K562 (cell line): ENCODE data around the gene MRPL52. TPM values are rescaled to one million over a fixed set of nuclear protein-coding genes. Genes with fewer than 3 reads are reported as not detected.

Source experiments
- ATAC-seq: fragments of 200-7000 bp; cut with Tn5 transposase; 3 replicates; pipeline ENCODE4 v1.9.1; 2020; ENCODE audit warnings: moderate library complexity
- BruUV-seq: library from RNA; stranded (reverse); fragments of 400-500 nt; replicated peaks from 2 replicates; lab custom pipeline; 2021; lab: Mats Ljungman, UMichigan
- CTCF ChIA-PET: fragments of 300-600 bp; formaldehyde crosslinking; extraction: SDS; loops from one replicate; lab custom pipeline; 2021; ENCODE audit warnings: low intra/inter-chr PET ratio; lab: Yijun Ruan, JAX
- POLR2A ChIA-PET: fragments of 300-600, 350-650 bp; sonication (Branson Sonifier 250); formaldehyde crosslinking; extraction: SDS; loops from one replicate; lab custom pipeline; 2021; ENCODE audit warnings: antibody characterized with exemption, inconsistent platforms; lab: Yijun Ruan, JAX
- DNase-seq, 4 experiments: peaks; one replicate each; pipeline versions ENCODE4 v3.0.0 to v3.0.0-alpha.2; 2011 to 2018; ENCODE audit warnings: low spot score in 3 of 4, mixed read lengths in 3 of 4; ENCODE audit errors: extremely low read depth in 1 of 4
- FAIRE-seq: peaks from 2 replicates; lab custom pipeline; 2011; peaks lifted over from hg19 to GRCh38; lab: Jason Lieb, UNC
- H2AFZ ChIP-seq: 2 replicates; pipeline ENCODE4 v1.6.0; 2011; ENCODE audit warnings: low read depth, low read length, control low read depth, inconsistent platforms
- H3K27ac ChIP-seq: fragments of 200-600 bp; 3 replicates; pipeline ENCODE4 v1.8.0; 2011; ENCODE audit warnings: low read depth, mild to moderate bottlenecking, control low read depth, inconsistent platforms, low read length, moderate library complexity, mixed read lengths; ENCODE audit errors: extremely low read depth
- H3K27me3 ChIP-seq, 2 experiments: fragments of 300-600 bp in 1 of 2; 2 replicates in 1 of 2; 3 replicates in 1 of 2; pipeline versions ENCODE4 v1.6.0 to v1.8.0; 2011; ENCODE audit warnings: inconsistent platforms in 2 of 2, low read length in 2 of 2, mild to moderate bottlenecking in 1 of 2, mixed read lengths in 1 of 2, moderate library complexity in 1 of 2; ENCODE audit not compliant: control insufficient read depth in 2 of 2, insufficient read depth in 2 of 2
- H3K36me3 ChIP-seq: fragments of 300-600 bp; 3 replicates; pipeline ENCODE4 v1.8.0; 2011; ENCODE audit warnings: mild to moderate bottlenecking, low read length, inconsistent platforms; ENCODE audit not compliant: control insufficient read depth, insufficient read depth
- H3K4me1 ChIP-seq, 2 experiments: fragments of 200-600 bp in 1 of 2; replicated peaks in 1 of 2; 2 replicates in 1 of 2; 3 replicates in 1 of 2; pipeline versions ENCODE4 v1.5.1 to v1.8.0; 2011; ENCODE audit warnings: inconsistent platforms in 2 of 2, low read length in 2 of 2, mild to moderate bottlenecking in 1 of 2, mixed read lengths in 1 of 2, moderate library complexity in 1 of 2; ENCODE audit not compliant: control insufficient read depth in 2 of 2, insufficient read depth in 2 of 2
- H3K4me2 ChIP-seq: 2 replicates; pipeline ENCODE4 v1.6.1; 2011; ENCODE audit warnings: low read length, control low read depth, inconsistent platforms, mixed read lengths; ENCODE audit not compliant: insufficient read depth
- H3K4me3 ChIP-seq: fragments of 200-600 bp; sonication (generic), shearing (Covaris generic); 2 replicates; pipeline ENCODE4 v1.5.1; 2016; ENCODE audit warnings: control low read depth, inconsistent platforms
- H3K79me2 ChIP-seq: fragments of 200-600 bp; 3 replicates; pipeline ENCODE4 v1.8.0; 2011; ENCODE audit warnings: low read length, inconsistent platforms; ENCODE audit not compliant: control insufficient read depth, insufficient read depth
- H3K9ac ChIP-seq, 2 experiments: 2 replicates each; pipeline versions ENCODE4 v1.6.0 to v1.6.1; 2011; ENCODE audit warnings: low read depth in 2 of 2, low read length in 2 of 2, control low read depth in 1 of 2, inconsistent platforms in 1 of 2, mild to moderate bottlenecking in 1 of 2, mixed read lengths in 1 of 2; ENCODE audit not compliant: insufficient read depth in 1 of 2
- H3K9me1 ChIP-seq: one replicate; pipeline ENCODE4 v1.6.0; 2011; ENCODE audit warnings: inconsistent platforms, mild to moderate bottlenecking, low read length, moderate library complexity; ENCODE audit not compliant: control insufficient read depth, insufficient read depth
- H3K9me3 ChIP-seq: replicated peaks from 2 replicates; pipeline ENCODE4 v1.5.1; 2011; ENCODE audit warnings: low read depth, low read length, inconsistent platforms; ENCODE audit not compliant: control insufficient read depth, insufficient read depth
- H4K20me1 ChIP-seq: replicated peaks from 2 replicates; pipeline ENCODE4 v1.6.1; 2011; ENCODE audit warnings: low read length, inconsistent platforms, mixed read lengths; ENCODE audit not compliant: control insufficient read depth, insufficient read depth
- ARID2 ChIP-seq: fragments of 450-650 bp; IDR thresholded peaks from 2 replicates; pipeline ENCODE4 v1.6.1; 2017; ENCODE audit warnings: antibody characterized with exemption, mild to moderate bottlenecking
- POLR2G ChIP-seq: fragments of 200-400 bp; formaldehyde crosslinking; IDR thresholded peaks from 2 replicates; pipeline ENCODE4 v1.6.1; 2017; ENCODE audit warnings: low read depth, mild to moderate bottlenecking, antibody characterized with exemption, low read length, moderate library complexity
- RBFOX2 ChIP-seq: fragments of 200-400 bp; formaldehyde crosslinking; IDR thresholded peaks from 2 replicates; pipeline ENCODE4 v1.6.1; 2017; ENCODE audit warnings: low read depth, mild to moderate bottlenecking, low read length, moderate library complexity
- RBM22 ChIP-seq: fragments of 200-400 bp; formaldehyde crosslinking; IDR thresholded peaks from 2 replicates; pipeline ENCODE4 v1.6.1; 2018; ENCODE audit warnings: low read length, low read depth; ENCODE audit not compliant: poor library complexity, severe bottlenecking
- RFX1 ChIP-seq: fragments of 450-650 bp; IDR thresholded peaks from 2 replicates; pipeline ENCODE4 v1.6.1; 2016; ENCODE audit warnings: mild to moderate bottlenecking, moderate library complexity
- WGBS: fragments of 100-300 bp; shearing (Covaris generic); methylation state at CpG from one replicate; pipeline ENCODE4 v1.1.6; 2016; ENCODE audit warnings: low coverage, mixed read lengths; ENCODE audit not compliant: insufficient coverage; ENCODE audit errors: missing lambda C conversion rate; 5-methylcytosine and 5-hydroxymethylcytosine counted together
- in situ Hi-C: fragments of 300-500 bp; cut with MboI; formaldehyde crosslinking; loops from 4 replicates; pipeline ENCODE4 v1.15.0; 2018; ENCODE audit warnings: inconsistent platforms, mixed read lengths
- intact Hi-C: fragments of 100-400 bp; cut with micrococcal nuclease; formaldehyde crosslinking; loops from 2 replicates; pipeline ENCODE4 v1.14.2; 2022
- polyA plus RNA-seq, 8 experiments: library from polyadenylated mRNA; depleted of rRNA in 4 of 8; stranded (reverse) in 5 of 8; unstranded in 3 of 8; fragments of >200 nt; fragmentation: Nextera tagmentation in 2 of 8; fragmentation: Illumina TruSeq in 1 of 8; extraction: Ambion mirVana in 2 of 8; extraction: Trizol in 1 of 8; gene quantifications; 2 replicates each; pipeline versions ENCODE4 v1.2.1 to v1.2.3, GENCODE V29; 2011 to 2014; ENCODE audit warnings: inconsistent platforms in 1 of 8, missing spikeins in 1 of 8
- total RNA-seq, 7 experiments: library from RNA; depleted of rRNA in 6 of 7; stranded (reverse); fragments of >200 nt in 6 of 7; fragmentation: Illumina TruSeq in 2 of 7; extraction: Trizol in 2 of 7; gene quantifications; 2 replicates each; pipeline versions ENCODE4 v1.2.1 to v1.2.3, GENCODE V29; 2011 to 2021; ENCODE audit warnings: low replicate concordance in 1 of 7
- TF ChIP-seq, protein P1 (sequence below): sonication (generic); formaldehyde crosslinking; IDR thresholded peaks from 2 replicates; pipeline ENCODE4 v1.8.1; 2023; ENCODE audit warnings: mild to moderate bottlenecking, missing genetic modification reagents
- TF ChIP-seq, protein P2 (sequence below): sonication (generic); formaldehyde crosslinking; IDR thresholded peaks from 2 replicates; pipeline ENCODE4 v1.8.1; 2023; ENCODE audit warnings: mild to moderate bottlenecking, missing genetic modification reagents

The MRPL52 gene
- total and polyA plus RNA-seq, 9 of the 15 experiments (the other 6 are each of a cell fraction or from before 2014, with no cell fraction given) = 56.5 to 213 (median 168) TPM

DNA sequence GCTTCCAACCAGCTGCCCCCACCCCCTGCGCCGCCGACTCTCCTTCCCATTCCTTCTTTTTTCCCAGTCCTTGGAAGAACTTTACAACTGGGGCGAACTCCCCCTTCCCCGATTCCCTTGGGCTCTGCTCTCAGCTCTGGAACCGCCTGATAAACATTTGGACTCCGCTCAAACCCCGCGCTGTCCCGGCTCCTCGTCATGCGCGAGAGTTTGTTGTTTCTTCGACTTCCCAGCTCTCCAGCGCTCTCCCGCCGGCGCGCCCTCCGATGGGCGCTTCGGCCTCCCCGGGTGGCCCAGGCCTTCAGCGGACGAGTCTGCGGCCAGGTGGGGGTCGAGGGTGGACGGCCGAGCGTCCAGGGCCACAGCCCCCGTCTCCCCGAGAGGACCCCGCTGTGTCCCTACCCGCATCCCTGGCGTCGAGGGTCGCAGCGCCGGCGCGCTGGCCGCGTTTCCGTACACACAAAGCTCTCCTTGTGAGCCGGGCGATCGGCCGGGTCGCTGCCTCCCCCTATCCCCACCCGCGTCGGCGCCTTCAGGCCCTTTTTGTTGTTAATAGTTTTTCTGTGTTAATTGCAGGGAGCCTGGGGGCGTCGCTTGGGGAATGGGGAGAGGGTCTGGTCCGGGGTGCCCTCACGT is 7.5 kb downstream of the MRPL52 start:
- no peak overlapping the region for H3K27ac ChIP-seq
- H4K20me1 ChIP-seq = no peaks in the 10 kb centered on the region
- H3K27me3 ChIP-seq = no peaks in the 10 kb centered on the region
- intact Hi-C loops = no loop called here
- H2AFZ ChIP-seq = no peak overlapping the region
- no peaks in the 10 kb centered on the region for H3K9me3 ChIP-seq
- in situ Hi-C loops = no loop called here
- no peak for FAIRE-seq
- WGBS = 87% methylated on average over 23 of the region's 57 CpGs
- POLR2A ChIA-PET = interaction anchor here (1.1 to 1.3 kb wide), 2 partner anchors 13 to 14 kb away, joined by 4 to 9 read pairs; no protein-coding TSS in a partner anchor
- peaks cover 0 to 12% of the 10 kb centered on the region in 2 experiments; a peak in 1 of 5 replicates for H3K4me1 ChIP-seq
- peak in 1 of 4 experiments; percentile 17 for DNase-seq
- no peak overlapping the region for H3K9ac ChIP-seq
- H3K36me3 ChIP-seq = peaks cover 32% of the 10 kb centered on the region; the same call in 2 of the 3 replicates
- H3K4me2 ChIP-seq = no peak overlapping the region
- TF ChIP-seq POLR2G (peak; percentile 69), RBFOX2 (peak; percentile 34; the same call in 1 of the 2 replicates), RBM22 (peak; percentile 32), RFX1 (no peak), ARID2 (no peak)
- TF ChIP-seq, protein P1, sequence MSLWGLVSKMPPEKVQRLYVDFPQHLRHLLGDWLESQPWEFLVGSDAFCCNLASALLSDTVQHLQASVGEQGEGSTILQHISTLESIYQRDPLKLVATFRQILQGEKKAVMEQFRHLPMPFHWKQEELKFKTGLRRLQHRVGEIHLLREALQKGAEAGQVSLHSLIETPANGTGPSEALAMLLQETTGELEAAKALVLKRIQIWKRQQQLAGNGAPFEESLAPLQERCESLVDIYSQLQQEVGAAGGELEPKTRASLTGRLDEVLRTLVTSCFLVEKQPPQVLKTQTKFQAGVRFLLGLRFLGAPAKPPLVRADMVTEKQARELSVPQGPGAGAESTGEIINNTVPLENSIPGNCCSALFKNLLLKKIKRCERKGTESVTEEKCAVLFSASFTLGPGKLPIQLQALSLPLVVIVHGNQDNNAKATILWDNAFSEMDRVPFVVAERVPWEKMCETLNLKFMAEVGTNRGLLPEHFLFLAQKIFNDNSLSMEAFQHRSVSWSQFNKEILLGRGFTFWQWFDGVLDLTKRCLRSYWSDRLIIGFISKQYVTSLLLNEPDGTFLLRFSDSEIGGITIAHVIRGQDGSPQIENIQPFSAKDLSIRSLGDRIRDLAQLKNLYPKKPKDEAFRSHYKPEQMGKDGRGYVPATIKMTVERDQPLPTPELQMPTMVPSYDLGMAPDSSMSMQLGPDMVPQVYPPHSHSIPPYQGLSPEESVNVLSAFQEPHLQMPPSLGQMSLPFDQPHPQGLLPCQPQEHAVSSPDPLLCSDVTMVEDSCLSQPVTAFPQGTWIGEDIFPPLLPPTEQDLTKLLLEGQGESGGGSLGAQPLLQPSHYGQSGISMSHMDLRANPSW = no peak
- TF ChIP-seq, protein P2, sequence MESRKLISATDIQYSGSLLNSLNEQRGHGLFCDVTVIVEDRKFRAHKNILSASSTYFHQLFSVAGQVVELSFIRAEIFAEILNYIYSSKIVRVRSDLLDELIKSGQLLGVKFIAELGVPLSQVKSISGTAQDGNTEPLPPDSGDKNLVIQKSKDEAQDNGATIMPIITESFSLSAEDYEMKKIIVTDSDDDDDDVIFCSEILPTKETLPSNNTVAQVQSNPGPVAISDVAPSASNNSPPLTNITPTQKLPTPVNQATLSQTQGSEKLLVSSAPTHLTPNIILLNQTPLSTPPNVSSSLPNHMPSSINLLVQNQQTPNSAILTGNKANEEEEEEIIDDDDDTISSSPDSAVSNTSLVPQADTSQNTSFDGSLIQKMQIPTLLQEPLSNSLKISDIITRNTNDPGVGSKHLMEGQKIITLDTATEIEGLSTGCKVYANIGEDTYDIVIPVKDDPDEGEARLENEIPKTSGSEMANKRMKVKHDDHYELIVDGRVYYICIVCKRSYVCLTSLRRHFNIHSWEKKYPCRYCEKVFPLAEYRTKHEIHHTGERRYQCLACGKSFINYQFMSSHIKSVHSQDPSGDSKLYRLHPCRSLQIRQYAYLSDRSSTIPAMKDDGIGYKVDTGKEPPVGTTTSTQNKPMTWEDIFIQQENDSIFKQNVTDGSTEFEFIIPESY (CRISPR knock-in tag) = peak; percentile 92
- CTCF ChIA-PET = no interaction called here
- no peaks in the 10 kb centered on the region for H3K79me2 ChIP-seq
- ATAC-seq = no peak
- H3K4me3 ChIP-seq = no peak overlapping the region
- H3K9me1 ChIP-seq = no peaks in the 10 kb centered on the region
- no TSS peak for BruUV-seq
